GM19099 (cell line): ENCODE results near the gene DELE1.
A peak's percentile ranks its signal among the peaks of the same experiment; 100 is the strongest.

Source experiments
- POLR2A ChIP-seq: IDR thresholded peaks from 3 replicates; pipeline ENCODE4 v1.6.1; 2011; ENCODE audit warnings: low read depth; ENCODE audit not compliant: insufficient read length; ENCODE audit errors: extremely low read depth

The DELE1 gene

GRCh38 chr5:141923448-141924313, at the start of gene DELE1:
Gene DELE1 (plus strand): TSS chr5:141923871. CDS start chr5:141923942, 71 bp downstream.
- TF ChIP-seq POLR2A: peak; percentile 85

- TF ChIP-seq POLR2A: no peak
These were observed 49.8 kb upstream of the DELE1 start for GRCh38 chr5:141873933-141874261.

GRCh38 chr5:141874262-141874964, 49.3 kb upstream of the DELE1 start:
- TF ChIP-seq POLR2A: no peak

GRCh38 chr5:141875022-141875740, 48.5 kb upstream of the DELE1 start:
- TF ChIP-seq POLR2A: no peak

- no peak for TF ChIP-seq POLR2A
These were observed 47.7 kb upstream of the DELE1 start for GRCh38 chr5:141875795-141876627.

GRCh38 chr5:141876628-141877355, 46.9 kb upstream of the DELE1 start:
- no peak for TF ChIP-seq POLR2A

- no peak for TF ChIP-seq POLR2A
These were observed 46.1 kb upstream of the DELE1 start for GRCh38 chr5:141877356-141878185.

- TF ChIP-seq POLR2A: no peak
These were observed 45.4 kb upstream of the DELE1 start, which contains the start of gene PCDH1 for GRCh38 chr5:141878186-141878710. Gene PCDH1 (minus strand): TSS chr5:141878410. CDS start chr5:141878262, 148 bp downstream.

GRCh38 chr5:141878711-141879425, 44.8 kb upstream of the DELE1 start:
- TF ChIP-seq POLR2A: no peak

- no peak for TF ChIP-seq POLR2A
These were observed 44.3 kb upstream of the DELE1 start for GRCh38 chr5:141879426-141879759.

- no peak for TF ChIP-seq POLR2A
These were observed 43.5 kb upstream of the DELE1 start for GRCh38 chr5:141879941-141880738.
